ENCODE data around the gene GNG12. TPM values are rescaled to one million over a fixed set of nuclear protein-coding genes. Genes with fewer than 3 reads are reported as not detected.
A peak's percentile ranks its signal among the peaks of the same experiment; 100 is the strongest.

The GNG12 gene
- total RNA-seq, 4 donors from 2014 or later, result 89.6 to 129 (median 90.9) TPM

- H3K4me1 ChIP-seq, result peaks cover 19% of the 10 kb centered on the region
- peak overlapping the region; percentile 38 for H3K27ac ChIP-seq
These were observed 73.6 kb downstream of the GNG12 start for GRCh38 chr1:67759692-67760029.

GRCh38 chr1:67759066-67759465, 74.2 kb downstream of the GNG12 start:
- TF ChIP-seq CTCF (IDR thresholded peaks at IDR 0.05), result no peak
- no peak for TF ChIP-seq EP300 (IDR thresholded peaks at IDR 0.05)
- TF ChIP-seq POLR2A (IDR thresholded peaks at IDR 0.05), result no peak
- TF ChIP-seq POLR2AphosphoS5 (IDR thresholded peaks at IDR 0.05), result no peak
- Histone ChIP-seq H3K9me3 (no peaks in the 10 kb centered on the region), H3K4me3 (no peak overlapping the region), H3K27ac (no peak overlapping the region), H3K4me1 (peaks cover 25% of the 10 kb centered on the region), H3K27me3 (no peaks in the 10 kb centered on the region), H3K36me3 (no peaks in the 10 kb centered on the region)
- 86% methylated on average over 3 of the region's 3 CpGs for WGBS
- no peak for DNase-seq (ENCODE audit: low spot score in 2 of 2)

More at GRCh38 chr1:67759692-67760029, 73.6 kb downstream of the GNG12 start:
- no peak for TF ChIP-seq POLR2A (IDR thresholded peaks at IDR 0.05)
- no peak for DNase-seq (ENCODE audit: low spot score in 2 of 2)
- no peaks in the 10 kb centered on the region for H3K27me3 ChIP-seq
- H3K9me3 ChIP-seq, result no peaks in the 10 kb centered on the region
- H3K4me3 ChIP-seq, result no peak overlapping the region
- peaks cover 3% of the 10 kb centered on the region for H3K36me3 ChIP-seq

GRCh38 chr1:67755619-67756018, 77.6 kb downstream of the GNG12 start:
- 49% methylated on average over 2 of the region's 2 CpGs for WGBS
- Histone ChIP-seq H3K9me3 (no peaks in the 10 kb centered on the region), H3K4me3 (no peak overlapping the region), H3K36me3 (no peaks in the 10 kb centered on the region), H3K27ac (no peak overlapping the region), H3K4me1 (peaks cover 36% of the 10 kb centered on the region), H3K27me3 (no peaks in the 10 kb centered on the region)
- no peak for DNase-seq (ENCODE audit: low spot score in 2 of 2)
- TF ChIP-seq POLR2A (IDR thresholded peaks at IDR 0.05) (no peak), CTCF (IDR thresholded peaks at IDR 0.05) (no peak), EP300 (IDR thresholded peaks at IDR 0.05) (no peak), POLR2AphosphoS5 (IDR thresholded peaks at IDR 0.05) (no peak)

GRCh38 chr1:67755160-67755559, 78.1 kb downstream of the GNG12 start:
- WGBS, result 100% methylated on average over 2 of the region's 2 CpGs
- peaks cover 36% of the 10 kb centered on the region for H3K4me1 ChIP-seq
- no peak overlapping the region for H3K27ac ChIP-seq
- no peak for DNase-seq (ENCODE audit: low spot score in 2 of 2)
- H3K4me3 ChIP-seq, result no peak overlapping the region
- H3K36me3 ChIP-seq, result no peaks in the 10 kb centered on the region
- no peaks in the 10 kb centered on the region for H3K9me3 ChIP-seq
- H3K27me3 ChIP-seq, result no peaks in the 10 kb centered on the region
- no peak for TF ChIP-seq EP300 (IDR thresholded peaks at IDR 0.05)
- TF ChIP-seq POLR2AphosphoS5 (IDR thresholded peaks at IDR 0.05), result no peak
- TF ChIP-seq POLR2A (IDR thresholded peaks at IDR 0.05), result no peak
- no peak for TF ChIP-seq CTCF (IDR thresholded peaks at IDR 0.05)

- Histone ChIP-seq H3K27me3 (no peaks in the 10 kb centered on the region), H3K36me3 (no peaks in the 10 kb centered on the region), H3K27ac (no peak overlapping the region), H3K4me1 (peaks cover 36% of the 10 kb centered on the region), H3K4me3 (no peak overlapping the region), H3K9me3 (no peaks in the 10 kb centered on the region)
- WGBS, result 83% methylated on average over 4 of the region's 4 CpGs
- no peak for DNase-seq (ENCODE audit: low spot score in 2 of 2)
- no peak for TF ChIP-seq POLR2AphosphoS5 (IDR thresholded peaks at IDR 0.05)
- TF ChIP-seq EP300 (IDR thresholded peaks at IDR 0.05), result no peak
- no peak for TF ChIP-seq POLR2A (IDR thresholded peaks at IDR 0.05)
- TF ChIP-seq CTCF (IDR thresholded peaks at IDR 0.05), result no peak
These were observed 78.7 kb downstream of the GNG12 start for GRCh38 chr1:67754526-67754920.
